ENCODE results near the gene NCOR2.

DNA sequence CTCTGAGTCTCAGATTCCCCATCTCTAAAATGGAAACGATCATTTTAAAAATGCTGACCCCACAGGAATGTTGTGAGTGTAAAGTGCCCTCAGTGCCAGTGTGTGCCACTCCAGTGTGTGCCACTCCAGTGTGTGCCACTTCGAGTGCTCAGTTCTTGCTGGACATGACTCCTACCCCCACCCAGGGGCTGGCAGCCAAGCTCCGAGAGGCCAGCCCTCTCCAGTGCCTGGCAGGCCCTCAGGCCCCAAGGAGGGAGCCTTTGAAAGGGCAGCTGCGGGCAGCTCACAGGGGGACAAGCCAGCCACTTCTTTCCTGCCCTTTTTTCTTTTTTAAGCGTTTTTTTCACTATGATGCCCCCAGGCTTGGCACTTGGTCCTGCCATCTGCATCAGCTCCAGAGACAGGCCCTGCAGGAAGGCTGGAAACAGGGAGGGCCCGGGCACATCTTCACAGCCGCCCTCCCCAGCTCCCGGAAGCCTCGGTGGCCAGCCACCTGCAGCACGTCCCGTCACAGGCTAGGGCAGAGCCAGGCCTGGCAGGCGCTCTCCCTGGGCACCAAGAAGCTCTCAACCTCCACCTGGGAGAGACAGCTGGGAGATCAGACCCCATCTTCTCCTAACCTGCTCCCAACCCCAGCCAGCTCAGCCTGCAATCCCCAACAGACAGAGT, 29.8 kb downstream of the NCOR2 start:
- no peak for TF ChIP-seq EZH2 (IDR thresholded peaks at IDR 0.05; ENCODE audit: borderline replicate concordance, low read length)
- TF ChIP-seq, protein P1, sequence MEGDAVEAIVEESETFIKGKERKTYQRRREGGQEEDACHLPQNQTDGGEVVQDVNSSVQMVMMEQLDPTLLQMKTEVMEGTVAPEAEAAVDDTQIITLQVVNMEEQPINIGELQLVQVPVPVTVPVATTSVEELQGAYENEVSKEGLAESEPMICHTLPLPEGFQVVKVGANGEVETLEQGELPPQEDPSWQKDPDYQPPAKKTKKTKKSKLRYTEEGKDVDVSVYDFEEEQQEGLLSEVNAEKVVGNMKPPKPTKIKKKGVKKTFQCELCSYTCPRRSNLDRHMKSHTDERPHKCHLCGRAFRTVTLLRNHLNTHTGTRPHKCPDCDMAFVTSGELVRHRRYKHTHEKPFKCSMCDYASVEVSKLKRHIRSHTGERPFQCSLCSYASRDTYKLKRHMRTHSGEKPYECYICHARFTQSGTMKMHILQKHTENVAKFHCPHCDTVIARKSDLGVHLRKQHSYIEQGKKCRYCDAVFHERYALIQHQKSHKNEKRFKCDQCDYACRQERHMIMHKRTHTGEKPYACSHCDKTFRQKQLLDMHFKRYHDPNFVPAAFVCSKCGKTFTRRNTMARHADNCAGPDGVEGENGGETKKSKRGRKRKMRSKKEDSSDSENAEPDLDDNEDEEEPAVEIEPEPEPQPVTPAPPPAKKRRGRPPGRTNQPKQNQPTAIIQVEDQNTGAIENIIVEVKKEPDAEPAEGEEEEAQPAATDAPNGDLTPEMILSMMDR (conservative IDR thresholded peaks at IDR 0.05 in 1 of 2, IDR thresholded peaks at IDR 0.05 in 1 of 2; ENCODE audit: extremely low read depth in 1 of 2, insufficient read depth in 1 of 2, low read depth in 1 of 2, low read length in 2 of 2) = no peak

All from mammary epithelial cell (primary cell).